GM19372 (cell line): ENCODE results near the gene EFS.

Experiments used
- ATAC-seq: cut with Tn5 transposase; IDR thresholded peaks from one replicate; pipeline ENCODE4 v1.9.1; 2021; ENCODE audit warnings: mild to moderate bottlenecking, low read depth, moderate library complexity; ENCODE audit not compliant: unreplicated experiment

EFS gene

DNA sequence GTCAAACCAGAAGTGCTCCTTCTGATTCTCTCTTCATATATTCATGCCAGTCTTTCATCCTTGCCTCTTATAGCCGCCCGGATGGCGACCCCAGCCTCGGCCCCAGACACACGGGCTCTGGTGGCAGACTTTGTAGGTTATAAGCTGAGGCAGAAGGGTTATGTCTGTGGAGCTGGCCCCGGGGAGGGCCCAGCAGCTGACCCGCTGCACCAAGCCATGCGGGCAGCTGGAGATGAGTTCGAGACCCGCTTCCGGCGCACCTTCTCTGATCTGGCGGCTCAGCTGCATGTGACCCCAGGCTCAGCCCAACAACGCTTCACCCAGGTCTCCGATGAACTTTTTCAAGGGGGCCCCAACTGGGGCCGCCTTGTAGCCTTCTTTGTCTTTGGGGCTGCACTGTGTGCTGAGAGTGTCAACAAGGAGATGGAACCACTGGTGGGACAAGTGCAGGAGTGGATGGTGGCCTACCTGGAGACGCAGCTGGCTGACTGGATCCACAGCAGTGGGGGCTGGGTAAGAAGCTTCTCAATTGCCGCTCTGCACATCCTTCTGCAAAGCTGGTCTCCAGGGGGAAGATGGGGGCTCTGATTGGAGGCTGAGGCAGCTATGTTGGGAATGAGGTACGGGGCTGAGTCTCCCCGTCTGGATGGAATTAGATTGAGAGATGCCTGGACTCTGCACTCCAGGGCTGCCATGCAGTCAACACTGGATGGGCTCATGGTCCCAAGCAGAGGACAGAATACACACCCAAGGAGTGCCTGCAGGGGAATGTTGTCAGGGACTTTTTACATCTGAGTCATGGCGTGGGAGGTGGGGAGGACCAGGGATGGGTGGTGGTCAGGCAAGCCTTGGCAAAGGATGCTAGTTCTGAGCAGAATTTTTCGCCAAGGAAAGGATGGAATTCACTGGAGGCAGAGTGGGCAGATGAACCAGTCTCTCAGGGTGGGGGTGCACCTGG, 57.0 kb downstream of the EFS start:
- ATAC-seq, result no peak

DNA sequence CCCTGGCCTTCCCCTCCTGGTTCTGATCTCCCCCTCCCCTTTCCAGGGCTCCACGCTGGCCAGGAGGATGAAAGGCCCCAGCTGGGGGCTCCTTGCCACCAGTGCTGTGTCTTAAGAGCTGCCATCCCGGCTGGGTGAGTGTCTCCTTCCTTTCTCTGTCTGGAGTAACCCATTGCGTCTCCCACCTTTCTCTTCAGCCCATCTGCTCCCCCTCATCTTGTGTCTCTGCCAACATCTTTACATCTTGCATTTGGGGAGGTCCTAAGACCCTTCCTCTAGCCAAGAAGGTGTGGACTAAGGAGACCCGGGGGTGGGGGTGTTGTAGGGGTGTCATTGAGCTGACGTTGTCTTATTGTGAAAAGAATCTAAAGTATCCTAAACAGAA, 57.8 kb downstream of the EFS start:
- no peak for ATAC-seq

DNA sequence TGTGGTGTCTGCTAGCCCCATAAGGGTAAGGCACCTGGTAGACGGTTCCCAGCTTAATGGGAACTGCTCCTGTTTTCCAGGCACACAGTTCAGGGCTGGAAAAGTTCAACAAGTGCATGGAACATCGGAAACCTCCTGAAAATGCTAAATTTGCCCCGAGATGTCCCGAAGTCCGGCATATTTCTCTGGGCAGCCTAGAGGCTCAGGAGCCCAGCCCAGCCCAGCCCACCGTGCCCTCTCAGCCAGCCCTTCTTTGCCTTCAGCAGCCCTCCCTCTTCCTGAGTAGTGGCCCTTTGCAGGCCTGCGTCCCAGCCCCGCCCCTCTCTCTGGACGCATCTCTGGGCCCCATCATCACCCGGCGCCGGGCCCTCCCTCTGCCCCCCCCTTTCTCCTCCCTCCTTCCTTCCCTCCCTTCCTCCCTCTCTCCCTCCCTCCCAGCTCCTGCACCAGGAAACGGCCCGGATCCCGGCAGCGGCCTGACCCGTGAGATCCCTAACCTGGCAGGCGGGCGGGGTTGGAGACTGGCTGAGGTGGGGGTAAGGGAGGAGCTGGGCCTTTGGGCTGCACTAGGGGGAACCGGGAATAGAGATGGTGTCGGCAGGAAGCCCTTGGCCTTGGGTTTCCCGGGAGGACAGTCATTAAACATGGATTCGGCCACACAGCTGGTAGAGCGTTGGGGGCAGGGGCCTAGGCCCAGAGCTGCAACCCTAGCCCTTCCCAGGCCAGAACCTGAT, 58.4 kb downstream of the EFS start, which contains the start of gene BCL2L2:
Gene BCL2L2 (plus strand): TSS at position 422 of the 734 bp plus-strand sequence. CDS start 935 bp downstream, outside the sequence.
- ATAC-seq, result no peak
